Mucosa of stomach (tissue), 1 donor: ENCODE data around the gene RAB25.
"Not testable (repeated sequence)": the region's sequence is repeated elsewhere in the genome, so short reads cannot be mapped to it uniquely, and the experiment has no call there.

Source experiments
- H3K27me3 ChIP-seq: one replicate; pipeline ENCODE4 v1.7.0; 2013; ENCODE audit warnings: mild to moderate bottlenecking, low read length; ENCODE audit not compliant: control insufficient read depth, insufficient read depth
- H3K36me3 ChIP-seq: one replicate; pipeline ENCODE4 v1.7.0; 2013; ENCODE audit warnings: low read length; ENCODE audit not compliant: control insufficient read depth, insufficient read depth
- H3K4me1 ChIP-seq: one replicate; pipeline ENCODE4 v1.7.0; 2013; ENCODE audit warnings: mild to moderate bottlenecking, low read length; ENCODE audit not compliant: control insufficient read depth, insufficient read depth
- H3K4me3 ChIP-seq: one replicate; pipeline ENCODE4 v1.7.0; 2013; ENCODE audit warnings: low read length
- H3K9ac ChIP-seq: one replicate; pipeline ENCODE4 v1.7.0; 2013; ENCODE audit warnings: mild to moderate bottlenecking, low read length, moderate library complexity
- H3K9me3 ChIP-seq: one replicate; pipeline ENCODE4 v1.7.0; 2013; ENCODE audit warnings: mild to moderate bottlenecking, low read length, moderate library complexity; ENCODE audit not compliant: control insufficient read depth
- donor health status: Pancreatic carcinoma.

Gene RAB25

DNA sequence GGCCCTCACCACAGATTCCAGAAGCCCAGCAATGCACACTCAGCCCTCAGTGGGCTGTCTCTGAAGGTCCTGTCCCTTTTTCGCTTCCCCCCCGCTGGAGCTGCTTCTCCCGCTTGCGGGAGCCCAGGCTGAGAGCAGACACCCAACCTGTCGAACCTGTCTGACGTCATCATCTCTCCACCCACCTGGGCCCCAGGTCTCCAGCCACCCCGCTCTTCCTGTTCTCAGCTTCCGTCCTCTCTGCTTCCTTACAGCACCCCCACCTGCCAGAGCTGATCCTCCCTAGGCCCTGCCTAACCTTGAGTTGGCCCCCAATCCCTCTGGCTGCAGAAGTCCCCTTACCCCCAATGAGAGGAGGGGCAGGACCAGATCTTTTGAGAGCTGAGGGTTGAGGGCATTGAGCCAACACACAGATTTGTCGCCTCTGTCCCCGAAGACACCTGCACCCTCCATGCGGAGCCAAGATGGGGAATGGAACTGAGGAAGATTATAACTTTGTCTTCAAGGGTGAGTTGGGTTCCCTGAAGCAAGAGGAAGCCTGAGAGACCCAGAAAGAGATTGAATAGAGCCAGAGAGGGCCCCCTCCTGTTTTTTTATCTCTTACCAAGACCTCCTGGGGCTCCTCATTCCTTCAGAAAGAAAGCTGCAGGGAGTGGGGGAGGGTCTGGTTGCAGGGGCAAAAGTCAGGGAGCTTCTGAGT is at the start of gene RAB25:
Gene RAB25 (plus strand): TSS at position 224 of the 700 bp plus-strand sequence. CDS start 241 bp downstream, at position 465.
- no peaks in the 10 kb centered on the region for H3K9me3 ChIP-seq
- peak within 1 kb of the TSS; percentile 79 for H3K4me3 ChIP-seq
- no peaks in the 10 kb centered on the region for H3K36me3 ChIP-seq
- H3K9ac ChIP-seq: peak within 1 kb of the TSS; percentile 84
- H3K27me3 ChIP-seq: no peaks in the 10 kb centered on the region
- H3K4me1 ChIP-seq: peaks cover 11% of the 10 kb centered on the region

DNA sequence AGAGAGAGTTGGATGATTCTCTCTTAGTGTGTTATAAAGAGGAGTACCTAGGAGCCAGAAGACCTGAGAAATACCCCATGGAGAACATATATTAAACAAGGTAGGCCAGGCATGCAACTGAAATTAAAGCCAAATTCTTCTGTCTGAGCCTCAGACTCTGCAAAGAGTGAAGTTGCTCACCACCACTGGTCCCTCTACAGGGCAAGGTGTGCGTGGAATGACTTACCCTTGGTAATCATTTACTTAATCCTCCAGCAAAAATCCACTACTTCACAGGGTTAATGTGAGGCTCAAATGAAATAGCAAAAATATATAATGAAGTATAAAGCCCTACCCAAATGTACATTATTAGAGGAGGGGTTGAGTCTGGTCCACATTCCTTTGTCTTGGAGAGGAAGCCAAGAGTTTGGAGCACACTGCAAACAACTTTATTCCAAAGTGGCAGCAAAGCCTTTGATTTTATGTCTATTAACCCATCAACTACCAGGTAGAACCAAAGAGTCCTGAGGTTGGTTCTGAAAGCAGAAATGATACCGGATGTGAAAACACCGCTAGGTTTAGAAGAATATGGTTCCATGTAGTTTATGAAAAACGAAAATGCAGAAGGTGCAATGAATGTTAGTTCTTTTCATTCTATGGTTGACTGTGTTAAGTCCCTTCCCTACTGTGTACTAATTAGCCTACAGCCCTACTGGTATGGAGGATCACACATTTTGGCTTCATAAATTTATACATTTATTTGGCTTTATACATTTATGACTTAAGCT is 48.7 kb upstream of the RAB25 start:
- H3K9me3 ChIP-seq: no peaks in the 10 kb centered on the region
- no peak overlapping the region for H3K4me3 ChIP-seq
- peaks cover 11% of the 10 kb centered on the region for H3K36me3 ChIP-seq
- H3K9ac ChIP-seq: no peak overlapping the region
- no peaks in the 10 kb centered on the region for H3K27me3 ChIP-seq
- peaks cover under 1% of the 10 kb centered on the region for H3K4me1 ChIP-seq

DNA sequence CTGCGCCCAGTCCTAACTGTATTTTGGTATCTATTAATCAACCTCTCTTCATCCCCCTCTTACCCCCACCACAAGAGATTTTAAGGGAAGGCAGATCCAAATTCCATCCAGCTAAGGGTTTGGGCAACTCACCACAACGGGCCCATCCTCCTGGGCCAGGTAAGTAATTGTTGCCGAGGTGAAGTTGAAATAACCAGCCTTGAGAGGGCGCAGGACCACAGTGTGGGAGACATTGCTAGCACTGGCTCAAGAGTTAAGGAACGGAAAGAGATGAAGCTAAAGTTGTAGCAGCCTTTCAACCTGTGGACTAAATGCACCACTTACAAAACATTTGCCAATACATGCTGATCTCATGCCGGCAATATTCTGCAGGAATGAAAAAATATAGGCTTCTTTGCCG is 46.1 kb upstream of the RAB25 start:
- no peaks in the 10 kb centered on the region for H3K27me3 ChIP-seq
- no peak overlapping the region for H3K4me3 ChIP-seq
- no peak overlapping the region for H3K9ac ChIP-seq
- H3K36me3 ChIP-seq: peaks cover 11% of the 10 kb centered on the region
- peaks cover 6% of the 10 kb centered on the region for H3K4me1 ChIP-seq
- no peaks in the 10 kb centered on the region for H3K9me3 ChIP-seq

DNA sequence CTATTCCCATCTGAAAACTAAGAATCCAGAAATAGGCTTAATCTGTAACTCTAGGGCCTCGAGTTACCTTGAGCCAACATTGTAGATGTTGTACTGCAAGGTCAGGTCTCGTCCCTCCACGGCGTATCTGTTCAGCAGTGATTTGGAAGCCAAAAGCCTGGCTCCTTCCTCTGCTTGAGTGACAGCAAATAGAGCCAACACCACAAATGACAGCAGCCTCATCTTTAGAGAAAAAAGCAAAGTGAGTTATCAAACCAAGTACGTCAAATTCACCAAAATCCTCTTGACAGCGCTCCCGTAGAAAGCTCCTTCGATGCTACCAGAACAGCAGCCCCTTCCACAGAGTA is 41.0 kb upstream of the RAB25 start:
- H3K4me3 ChIP-seq: peak overlapping the region; percentile 64
- H3K9ac ChIP-seq: peak overlapping the region; percentile 73
- H3K4me1 ChIP-seq: peaks cover 8% of the 10 kb centered on the region

DNA sequence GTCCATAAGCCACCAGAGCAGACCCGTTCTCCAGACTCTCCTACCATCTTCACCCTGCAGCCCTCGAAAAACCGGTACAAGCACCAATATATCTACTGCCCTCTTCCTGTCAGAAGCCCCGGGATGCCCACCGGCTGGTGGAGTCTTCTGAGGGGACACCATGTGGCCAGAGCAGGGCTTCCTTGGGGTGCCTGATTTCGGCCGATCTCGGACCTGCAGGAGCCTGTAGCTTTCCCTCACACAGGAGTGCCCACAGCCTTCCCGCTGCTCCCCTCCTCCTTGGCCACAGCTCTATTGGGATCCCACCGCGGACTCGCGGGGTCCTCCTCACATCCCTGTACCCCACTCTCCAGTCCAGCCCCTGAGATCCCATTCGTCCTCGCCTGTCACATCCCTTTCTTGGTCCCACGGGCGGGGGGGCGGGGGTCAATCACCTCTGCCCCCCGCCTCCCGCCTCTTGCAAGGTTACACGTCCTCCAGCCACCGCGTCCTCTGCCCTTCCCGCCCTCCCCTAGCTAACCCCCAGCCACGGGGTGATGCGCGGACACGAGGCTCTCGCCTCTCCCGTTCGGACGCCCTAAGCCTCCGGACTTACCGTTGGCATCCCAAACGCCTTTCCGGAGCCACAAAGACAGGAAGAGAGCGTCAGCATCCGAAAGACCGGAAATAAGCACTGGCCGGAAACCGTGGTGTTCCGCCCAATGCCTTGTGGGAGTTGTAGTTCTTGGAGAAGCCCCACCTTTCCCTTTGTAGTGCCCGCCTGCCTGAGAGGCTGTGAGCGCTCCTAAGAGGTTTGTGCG is 40.5 kb upstream of the RAB25 start, which contains the start of gene SSR2:
Gene SSR2 (minus strand): TSS at position 659 of the 800 bp plus-strand sequence. CDS start 784 bp downstream, outside the sequence.
- no peaks in the 10 kb centered on the region for H3K36me3 ChIP-seq
- H3K4me3 ChIP-seq: peak within 1 kb of the TSS; percentile 64
- no peaks in the 10 kb centered on the region for H3K27me3 ChIP-seq
- peak within 1 kb of the TSS; percentile 73 for H3K9ac ChIP-seq
- peaks cover 8% of the 10 kb centered on the region for H3K4me1 ChIP-seq
- H3K9me3 ChIP-seq: no peaks in the 10 kb centered on the region

More for the DNA sequence above, 41.0 kb upstream of the RAB25 start:
- no peaks in the 10 kb centered on the region for H3K27me3 ChIP-seq
- no peaks in the 10 kb centered on the region for H3K36me3 ChIP-seq
- no peaks in the 10 kb centered on the region for H3K9me3 ChIP-seq

DNA sequence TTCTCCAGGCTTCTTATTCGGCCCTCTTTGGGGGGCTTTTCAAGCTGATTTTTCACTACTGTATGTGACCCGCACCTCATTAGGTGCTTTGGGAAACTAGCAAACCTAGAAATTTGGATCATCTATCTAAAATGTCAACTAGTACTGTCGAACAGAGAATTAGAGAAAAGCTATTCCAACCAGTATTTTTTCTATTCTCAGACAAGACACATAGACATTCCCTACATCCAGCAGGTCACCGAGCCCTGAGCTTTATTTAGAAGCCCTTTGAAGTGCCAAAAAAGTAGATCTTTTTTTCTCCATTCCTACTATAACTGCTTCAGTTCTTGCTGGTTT is 39.9 kb upstream of the RAB25 start:
- Histone ChIP-seq H3K36me3 (no peaks in the 10 kb centered on the region), H3K9me3 (no peaks in the 10 kb centered on the region), H3K9ac (peak overlapping the region; percentile 73), H3K27me3 (no peaks in the 10 kb centered on the region), H3K4me1 (peaks cover 13% of the 10 kb centered on the region), H3K4me3 (peak overlapping the region; percentile 64)

DNA sequence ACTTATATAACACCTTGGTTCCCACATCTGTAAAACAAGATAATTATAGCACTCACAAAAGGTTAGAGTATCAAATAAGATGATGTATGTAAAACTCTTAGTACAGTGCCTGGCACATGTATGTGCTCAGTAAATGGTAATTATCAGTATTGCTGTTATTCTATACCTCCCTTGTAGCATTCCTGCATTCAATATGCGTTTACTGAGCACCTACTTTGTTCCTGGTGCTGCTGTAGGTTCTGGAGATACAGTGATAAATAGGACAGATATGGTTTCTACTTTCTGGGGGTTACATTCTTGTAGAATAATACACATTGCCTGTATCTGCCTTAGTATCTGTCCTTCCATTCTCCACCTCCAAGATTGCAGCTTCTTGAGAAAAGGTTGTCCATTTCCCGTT is 39.0 kb upstream of the RAB25 start:
- no peaks in the 10 kb centered on the region for H3K9me3 ChIP-seq
- no peak overlapping the region for H3K9ac ChIP-seq
- peaks cover 15% of the 10 kb centered on the region for H3K4me1 ChIP-seq
- no peaks in the 10 kb centered on the region for H3K36me3 ChIP-seq
- H3K27me3 ChIP-seq: no peaks in the 10 kb centered on the region
- H3K4me3 ChIP-seq: no peak overlapping the region

DNA sequence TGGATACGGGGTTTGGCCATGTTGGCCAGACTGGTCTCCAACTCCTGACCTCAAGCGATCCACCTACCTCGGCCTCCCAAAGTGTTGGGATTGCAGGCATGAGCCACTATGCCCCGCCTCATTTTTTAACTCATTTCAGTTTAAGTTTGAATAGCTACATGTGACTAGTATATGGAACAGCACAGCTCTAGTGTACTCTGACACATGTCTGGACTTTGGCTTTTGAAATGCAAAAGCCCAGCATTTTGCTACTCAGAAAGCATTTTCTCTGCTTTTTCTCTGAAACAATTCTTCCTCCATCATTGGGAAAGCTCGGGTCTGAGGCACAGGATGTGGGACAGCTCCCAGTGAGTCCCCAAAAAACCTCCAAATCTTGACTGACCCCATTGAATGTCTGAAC is 36.2 kb upstream of the RAB25 start:
- no peaks in the 10 kb centered on the region for H3K27me3 ChIP-seq
- no peak overlapping the region for H3K4me3 ChIP-seq
- no peak overlapping the region for H3K9ac ChIP-seq
- no peaks in the 10 kb centered on the region for H3K36me3 ChIP-seq
- no peaks in the 10 kb centered on the region for H3K9me3 ChIP-seq
- peaks cover 12% of the 10 kb centered on the region for H3K4me1 ChIP-seq

DNA sequence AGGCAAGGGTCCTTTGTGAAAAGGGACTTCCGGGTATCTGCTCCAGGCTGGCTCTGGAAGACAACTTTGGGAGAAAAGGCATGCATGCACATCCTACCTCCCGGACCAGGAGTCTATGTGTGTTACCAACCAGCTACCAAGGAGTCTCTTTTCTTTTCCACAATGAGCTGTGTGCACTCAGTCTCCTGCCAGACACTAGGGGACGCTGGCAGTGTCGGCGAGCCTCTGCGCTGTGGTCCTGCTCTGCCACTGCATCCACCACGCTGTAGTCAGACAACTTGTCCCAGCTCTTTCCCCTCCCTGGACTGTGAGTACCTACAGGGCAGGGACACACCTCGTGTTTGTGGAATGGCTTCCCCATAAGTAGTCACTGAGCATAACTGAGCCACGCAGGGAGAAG is 35.1 kb upstream of the RAB25 start:
- H3K9me3 ChIP-seq: no peaks in the 10 kb centered on the region
- peaks cover 9% of the 10 kb centered on the region for H3K4me1 ChIP-seq
- H3K36me3 ChIP-seq: no peaks in the 10 kb centered on the region
- H3K27me3 ChIP-seq: no peaks in the 10 kb centered on the region
- H3K4me3 ChIP-seq: no peak overlapping the region
- no peak overlapping the region for H3K9ac ChIP-seq

DNA sequence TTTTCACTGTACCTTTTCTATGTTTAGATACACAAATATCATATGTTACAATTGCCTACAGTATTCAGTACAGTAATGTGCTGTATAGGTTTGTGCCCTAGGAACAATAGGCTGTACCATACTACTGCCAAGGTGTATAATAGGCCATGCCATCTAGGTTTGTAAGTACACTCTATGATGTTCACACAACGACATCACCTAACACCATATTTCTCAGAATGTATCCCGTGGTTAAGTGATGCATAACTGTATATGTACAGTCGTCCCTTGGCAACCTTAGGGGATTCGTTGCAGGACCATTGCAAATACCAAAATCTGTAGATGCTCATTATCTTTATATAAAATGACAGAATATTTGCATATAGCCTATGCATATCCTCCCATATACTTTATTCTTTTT is 34.4 kb upstream of the RAB25 start:
- Histone ChIP-seq H3K4me1 (peaks cover 9% of the 10 kb centered on the region), H3K9me3 (no peaks in the 10 kb centered on the region), H3K27me3 (no peaks in the 10 kb centered on the region), H3K4me3 (no peak overlapping the region), H3K36me3 (no peaks in the 10 kb centered on the region), H3K9ac (no peak overlapping the region)

DNA sequence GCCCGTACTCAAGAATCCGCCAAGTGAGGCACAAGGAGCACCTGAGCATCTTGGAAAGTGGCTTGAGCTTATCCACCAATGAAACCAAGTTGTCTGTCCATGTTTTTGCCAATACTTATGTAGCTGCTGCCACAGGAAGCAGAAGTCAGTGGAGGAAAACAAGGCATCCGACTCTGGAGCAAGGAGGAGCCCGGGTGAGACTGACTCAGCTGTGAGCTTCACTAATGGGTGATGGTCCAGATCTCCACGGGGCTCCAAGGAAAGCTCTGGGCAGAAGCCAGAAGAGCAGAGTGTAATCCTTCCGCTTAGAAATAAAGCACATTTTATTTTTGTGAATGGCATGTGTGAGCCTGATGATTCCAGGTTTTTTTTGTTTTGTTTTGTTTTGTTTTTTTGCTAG is 27.9 kb upstream of the RAB25 start:
- H3K9ac ChIP-seq: no peak overlapping the region
- no peaks in the 10 kb centered on the region for H3K9me3 ChIP-seq
- no peaks in the 10 kb centered on the region for H3K27me3 ChIP-seq
- H3K4me1 ChIP-seq: peaks cover 9% of the 10 kb centered on the region
- no peak overlapping the region for H3K4me3 ChIP-seq
- H3K36me3 ChIP-seq: no peaks in the 10 kb centered on the region

DNA sequence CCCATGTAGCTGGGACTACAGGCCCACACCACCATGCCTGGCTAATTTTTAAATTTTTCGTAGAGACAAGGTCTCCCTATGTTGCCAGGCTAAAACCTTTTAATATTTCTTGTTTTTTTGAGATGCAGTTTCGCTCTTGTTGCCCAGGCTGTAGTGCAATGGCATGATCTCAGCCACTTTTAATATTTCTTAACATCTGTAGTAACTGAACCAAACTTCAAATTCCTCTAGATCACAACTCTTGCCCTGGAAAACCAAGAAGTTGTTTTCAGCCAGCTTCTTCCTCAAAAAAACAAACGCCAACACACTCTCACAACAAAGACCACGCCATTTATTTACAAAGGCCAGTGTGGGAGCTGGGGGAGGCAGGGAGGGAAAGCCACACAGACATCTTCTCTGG is 26.0 kb upstream of the RAB25 start:
- H3K9ac ChIP-seq, H3K4me3 ChIP-seq, H3K4me1 ChIP-seq, H3K27me3 ChIP-seq, H3K9me3 ChIP-seq, H3K36me3 ChIP-seq: not testable (repeated sequence)
